GM18508 (cell line): ENCODE data around the gene ATP11A.
"Not testable (repeated sequence)": the region's sequence is repeated elsewhere in the genome, so short reads cannot be mapped to it uniquely, and the experiment has no call there.

Source experiments
- ATAC-seq: cut with Tn5 transposase; IDR thresholded peaks from one replicate; pipeline ENCODE4 v1.9.1; 2021; ENCODE audit warnings: moderate number of reproducible peaks; ENCODE audit not compliant: insufficient read depth, unreplicated experiment

ATP11A gene

DNA sequence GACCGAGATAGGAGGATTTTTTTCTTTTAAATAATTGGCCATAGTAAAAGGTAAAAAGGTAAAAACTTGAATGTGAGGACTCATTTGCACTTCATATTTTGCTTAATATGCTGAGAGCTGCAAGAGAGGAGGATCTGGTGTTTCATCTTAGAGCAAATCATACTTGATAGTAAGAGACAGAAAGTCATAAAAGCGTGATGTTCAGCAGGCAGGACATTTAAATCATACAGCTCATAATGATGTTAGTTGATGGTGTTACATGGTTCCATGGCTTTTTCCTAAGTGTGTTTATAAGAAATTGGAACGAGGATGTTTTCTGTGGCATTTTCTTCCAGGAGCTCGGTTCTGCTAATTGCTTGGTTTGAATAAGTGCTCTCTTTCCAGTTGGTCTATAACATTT, 16.3 kb downstream of the ATP11A start:
- ATAC-seq = no peak

- no peak for ATAC-seq
These were observed 18.9 kb downstream of the ATP11A start for GRCh38 chr13:112708560-112709240.

- not testable (repeated sequence) for ATAC-seq
These were observed 19.5 kb downstream of the ATP11A start for GRCh38 chr13:112709316-112709715.

DNA sequence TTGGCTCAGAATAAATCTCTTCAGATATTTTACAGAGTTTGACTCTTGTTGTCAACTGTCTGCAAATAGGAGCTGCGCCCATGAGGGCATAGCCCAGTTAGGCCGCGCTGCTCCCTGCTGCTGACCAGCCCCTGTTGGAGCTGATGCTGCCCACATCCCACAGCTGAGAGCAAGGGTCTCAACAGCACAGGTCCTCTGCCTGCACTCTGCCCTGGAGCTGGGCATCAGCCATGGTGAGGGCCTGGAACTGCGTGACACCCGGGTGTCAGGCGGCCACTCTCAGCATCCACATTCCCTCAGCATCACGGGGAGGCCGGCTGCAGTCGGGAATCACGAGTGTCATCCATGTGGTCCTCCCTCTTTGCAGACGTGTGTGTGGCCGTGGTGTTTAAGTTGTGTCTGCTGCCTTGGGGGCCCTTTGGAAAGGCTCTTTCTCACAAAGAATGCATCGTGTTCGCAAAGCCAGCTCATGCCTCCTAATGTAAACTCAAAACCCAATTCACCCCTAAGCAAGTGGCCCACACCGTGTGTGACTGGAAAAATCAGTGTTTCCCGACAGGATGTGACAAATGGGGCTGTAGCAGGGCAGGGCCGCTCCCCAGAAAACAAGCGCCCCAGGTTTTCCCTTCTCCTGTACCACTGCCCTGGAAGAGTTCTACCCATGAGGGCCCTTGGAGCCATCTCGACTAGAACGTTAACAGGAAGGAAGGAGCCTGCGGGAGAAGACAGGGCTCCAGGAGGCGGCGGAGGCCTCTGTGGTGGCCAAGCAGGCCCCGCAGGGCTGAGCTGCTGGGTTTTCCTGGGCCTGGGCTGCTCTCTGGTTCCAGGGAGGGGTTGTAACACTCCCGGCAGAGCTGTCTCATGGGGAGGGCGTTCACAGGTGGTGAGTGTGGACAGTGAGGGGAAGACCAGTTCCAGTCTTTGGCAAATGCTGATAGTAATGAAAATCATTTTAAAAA, 20.3 kb downstream of the ATP11A start:
- ATAC-seq = no peak

DNA sequence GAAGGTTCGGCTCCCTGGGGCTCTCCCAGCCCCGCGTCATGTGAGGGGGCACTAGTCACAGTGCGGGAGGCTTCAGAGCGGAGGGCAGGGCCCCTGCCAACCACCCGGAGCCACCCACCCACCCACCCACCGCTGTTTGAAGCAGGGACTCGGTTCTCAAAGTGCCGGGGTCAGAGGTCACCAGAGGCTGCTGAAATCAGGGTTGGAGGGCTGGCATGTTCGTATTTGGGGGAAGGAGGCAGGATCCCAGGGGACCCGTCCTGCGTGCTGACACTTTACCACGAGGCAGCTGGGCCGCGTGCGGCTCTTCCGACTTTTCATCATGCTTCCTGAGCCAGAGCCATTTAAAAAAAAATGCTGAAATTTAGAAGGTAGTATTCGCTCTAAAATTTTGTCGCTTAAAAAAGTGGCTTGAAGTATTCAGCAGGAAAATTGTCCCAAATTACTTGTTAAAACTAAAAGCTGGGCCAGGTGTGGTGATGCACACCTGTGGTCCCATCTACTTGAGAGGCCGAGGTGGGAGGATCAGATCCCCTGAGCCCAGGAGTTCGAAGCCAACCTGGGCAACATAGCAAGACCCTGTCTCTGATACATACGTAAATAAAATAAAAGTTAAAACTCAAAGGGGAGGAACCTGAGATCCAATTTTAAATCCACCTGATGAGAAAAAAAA, 21.2 kb downstream of the ATP11A start:
- no peak for ATAC-seq

DNA sequence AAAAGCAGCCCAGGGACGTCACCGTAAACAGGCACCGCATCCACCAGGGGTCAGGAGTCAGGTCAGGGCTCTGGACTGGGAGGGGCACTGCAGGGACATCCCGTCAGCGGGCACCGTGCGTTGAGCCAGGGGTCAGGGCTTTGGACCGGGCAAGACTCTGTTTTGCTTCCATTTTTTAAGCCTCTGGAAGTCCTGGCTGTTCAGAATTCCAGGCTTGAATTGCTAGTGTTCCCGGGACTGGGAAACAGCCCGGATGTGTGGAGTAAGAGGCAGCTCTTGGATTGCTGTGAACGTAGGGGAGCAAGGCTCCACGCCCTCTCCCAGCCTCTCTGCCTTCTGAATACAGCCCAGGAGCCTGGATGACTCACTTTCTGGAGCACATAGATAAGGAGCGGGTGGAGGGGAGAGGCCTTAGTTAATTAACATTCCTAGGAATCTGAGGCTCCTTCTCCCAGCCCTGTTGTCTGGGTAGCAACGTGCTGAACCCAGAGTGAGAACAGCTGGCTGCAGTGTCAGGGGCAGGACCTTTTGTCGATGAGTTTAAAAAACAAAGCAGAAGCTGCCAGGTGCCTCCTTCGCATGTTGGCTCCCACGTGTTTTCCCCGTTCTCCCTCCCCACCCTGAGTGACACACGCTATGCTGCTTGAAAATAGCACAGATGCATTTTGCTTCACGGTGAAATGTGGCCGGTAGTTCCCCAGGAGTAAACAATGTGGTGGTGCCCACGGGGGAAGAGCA, 21.9 kb downstream of the ATP11A start:
- no peak for ATAC-seq

DNA sequence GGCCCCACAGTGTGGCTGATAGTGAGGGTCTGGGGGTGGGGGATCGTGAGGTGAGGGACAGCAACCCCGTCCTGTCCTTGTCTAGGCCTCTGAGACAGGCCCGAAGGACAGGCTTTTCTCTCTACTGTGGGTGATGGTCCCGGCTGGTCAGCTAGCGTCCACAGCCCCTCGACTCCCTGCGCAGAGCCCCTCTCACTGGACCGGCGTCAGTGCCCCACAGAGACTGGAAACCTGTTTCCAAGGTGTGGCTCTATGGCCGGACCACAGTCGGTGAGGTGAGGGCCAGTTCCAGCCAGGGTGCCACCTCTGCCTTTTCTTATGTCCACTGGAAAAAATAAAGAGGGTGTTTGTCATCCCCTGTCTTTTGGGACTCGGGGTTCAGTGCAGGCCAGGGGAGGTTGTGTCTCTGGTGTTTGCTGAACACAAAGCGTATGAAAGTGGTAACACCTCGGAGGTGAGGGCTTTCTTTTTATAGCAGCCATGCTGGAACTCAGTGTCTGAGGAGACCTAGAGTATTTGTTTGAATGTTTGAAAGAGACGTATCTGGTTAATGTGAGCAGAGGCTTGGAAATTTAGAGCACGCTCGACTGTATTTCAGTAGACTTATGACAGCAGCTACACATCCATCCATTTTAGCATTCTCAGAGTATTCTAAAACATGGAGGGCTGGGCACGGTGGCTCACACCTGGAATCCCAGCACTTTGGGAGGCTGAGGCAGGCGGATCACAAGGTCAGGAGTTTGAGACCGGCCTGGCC, 22.8 kb downstream of the ATP11A start:
- no peak for ATAC-seq

DNA sequence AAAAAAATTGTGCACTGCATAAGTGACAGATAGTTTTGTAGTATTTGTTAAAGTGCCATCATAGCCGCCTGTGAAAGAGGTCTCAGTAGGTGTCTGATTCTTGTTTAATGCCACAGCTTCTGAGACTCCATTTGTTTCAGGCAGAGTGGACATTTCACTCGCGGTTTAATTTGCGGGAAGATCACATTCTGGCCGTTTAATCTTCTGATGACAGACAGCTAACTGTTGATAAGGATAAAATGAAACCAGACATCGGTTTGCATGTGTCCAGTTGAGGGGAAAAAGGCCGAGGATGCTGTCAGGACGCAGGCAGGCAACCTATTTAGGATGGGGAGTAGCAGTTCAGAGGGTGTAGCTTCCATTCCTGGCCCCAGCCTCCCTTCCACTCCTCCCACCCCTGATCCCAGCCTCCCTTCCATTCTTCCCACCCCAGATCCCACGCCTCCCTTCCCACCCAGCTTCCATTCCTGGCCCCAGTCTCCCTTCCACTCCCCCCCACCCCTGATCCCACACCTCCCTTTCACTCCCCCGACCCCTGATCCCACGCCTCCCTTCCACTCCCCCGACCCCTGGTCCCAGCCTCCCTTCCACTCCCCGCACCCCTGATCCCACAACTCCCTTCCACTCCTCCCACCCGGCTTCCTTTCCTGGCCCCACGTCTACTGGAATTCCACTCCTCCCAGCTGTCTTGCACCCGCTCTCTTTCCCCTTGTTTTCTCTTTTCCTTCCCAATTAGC, 23.8 kb downstream of the ATP11A start:
- ATAC-seq = no peak

- no peak for ATAC-seq
These were observed 24.7 kb downstream of the ATP11A start for GRCh38 chr13:112714376-112715174.

GRCh38 chr13:112715210-112715609, 25.4 kb downstream of the ATP11A start:
- no peak for ATAC-seq

GRCh38 chr13:112715715-112716460, 26.1 kb downstream of the ATP11A start:
- no peak for ATAC-seq

- ATAC-seq = no peak
These were observed 26.6 kb downstream of the ATP11A start for GRCh38 chr13:112716461-112716820.

DNA sequence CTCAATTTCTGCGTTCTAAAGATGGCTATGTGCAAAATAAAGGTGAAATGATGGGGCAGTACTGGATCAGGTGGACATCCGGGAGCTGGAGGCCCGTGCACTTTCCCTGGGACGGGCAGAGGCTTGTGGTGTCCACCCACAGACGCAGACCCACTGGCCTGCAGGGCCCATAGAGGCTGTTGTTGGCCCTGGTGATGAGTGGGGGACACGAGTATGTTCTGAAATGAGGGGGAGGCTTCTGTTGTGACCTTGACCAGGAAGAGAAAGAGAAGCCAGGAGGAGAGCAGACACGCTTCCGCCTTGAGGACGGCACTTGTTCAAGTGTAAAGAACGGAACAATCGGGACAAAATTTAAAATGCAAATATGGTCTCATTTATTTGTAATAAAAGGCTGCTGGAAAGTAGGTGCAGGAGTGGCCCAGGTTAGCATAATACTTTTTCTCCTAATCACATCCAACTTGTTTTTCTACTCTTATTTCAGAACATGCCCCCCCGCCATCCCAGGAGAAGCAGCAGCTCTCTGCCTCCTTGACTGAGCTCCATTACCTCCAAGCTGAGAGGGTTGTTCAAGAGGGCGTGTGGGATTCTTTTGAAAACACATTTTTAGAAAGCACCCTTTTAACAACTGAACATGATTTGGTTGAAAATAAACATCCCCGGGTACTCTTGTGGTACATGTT, 27.1 kb downstream of the ATP11A start:
- ATAC-seq = no peak

DNA sequence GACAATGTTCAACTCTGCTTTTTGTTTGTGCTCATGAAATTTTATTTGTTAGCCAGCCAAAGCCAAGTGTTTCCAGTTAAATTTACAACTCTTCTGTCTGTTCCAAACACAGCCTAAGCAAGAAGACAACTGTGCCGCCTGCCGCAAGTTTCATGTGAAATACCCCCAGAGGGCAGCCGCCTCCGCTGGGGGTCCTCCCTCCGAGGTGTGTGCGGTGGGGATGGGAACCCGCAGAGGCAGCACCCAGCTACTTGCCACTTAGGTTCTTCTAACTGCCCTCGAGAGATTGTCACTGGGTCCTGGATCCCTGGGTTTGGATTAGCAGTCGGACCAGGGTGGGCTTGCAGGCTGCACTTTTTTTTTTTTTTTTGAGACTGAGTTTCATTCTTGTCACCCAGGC, 28.5 kb downstream of the ATP11A start:
- ATAC-seq = no peak

GRCh38 chr13:112719016-112719415, 29.2 kb downstream of the ATP11A start:
- ATAC-seq = no peak

GRCh38 chr13:112719556-112719955, 29.7 kb downstream of the ATP11A start:
- ATAC-seq = no peak

DNA sequence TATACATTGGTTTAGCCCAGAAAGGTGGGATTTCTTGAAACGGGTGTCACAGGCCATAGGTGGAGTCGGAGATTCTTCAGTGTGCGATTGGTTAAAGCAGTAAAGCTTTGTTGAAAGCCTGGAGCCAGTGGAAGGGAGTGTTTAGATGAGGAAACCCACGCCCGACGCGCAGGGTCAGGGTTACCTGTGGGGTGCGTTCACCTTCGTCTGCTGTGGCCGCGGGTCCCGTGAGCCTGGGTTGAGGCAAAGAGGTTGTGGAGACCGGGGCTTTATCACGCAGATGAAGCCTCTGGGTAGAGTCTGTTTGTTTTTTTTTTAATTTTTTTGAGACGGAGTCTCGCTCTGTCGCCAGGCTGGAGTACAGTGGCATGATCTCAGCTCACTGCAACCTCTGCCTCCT, 30.4 kb downstream of the ATP11A start:
- ATAC-seq = no peak
